ENCODE measurements around the gene SLC6A5. TPM values are rescaled to one million over a fixed set of nuclear protein-coding genes. Genes with fewer than 3 reads are reported as not detected.

SLC6A5 gene
- total and polyA plus RNA-seq, 9 of the 15 experiments (the other 6 are each of a cell fraction or from before 2014, with no cell fraction given): 0.08 TPM; not detected in 8

- FAIRE-seq: no peak
- Histone ChIP-seq H3K9me1 (ENCODE audit: control insufficient read depth, insufficient read depth, low read length) (no peaks in the 10 kb centered on the region), H3K4me2 (ENCODE audit: insufficient read depth, low read length) (no peak overlapping the region), H3K27ac (ENCODE audit: extremely low read depth, low read depth, low read length) (no peak overlapping the region), H2AFZ (ENCODE audit: low read depth, low read length) (no peak overlapping the region), H3K79me2 (ENCODE audit: control insufficient read depth, insufficient read depth, low read length) (no peaks in the 10 kb centered on the region), H3K9ac (ENCODE audit: insufficient read depth in 1 of 2, low read depth in 2 of 2, low read length in 2 of 2) (no peak overlapping the region), H3K4me1 (replicated peaks in 1 of 2; ENCODE audit: control insufficient read depth in 2 of 2, insufficient read depth in 2 of 2, low read length in 2 of 2) (no peaks in the 10 kb centered on the region), H3K36me3 (ENCODE audit: control insufficient read depth, insufficient read depth, low read length) (no peaks in the 10 kb centered on the region), H3K4me3 (no peak overlapping the region), H3K27me3 (ENCODE audit: control insufficient read depth in 2 of 2, insufficient read depth in 2 of 2, low read length in 2 of 2) (no peaks in the 10 kb centered on the region), H3K9me3 (replicated peaks; ENCODE audit: control insufficient read depth, insufficient read depth, low read depth, low read length) (no peaks in the 10 kb centered on the region), H4K20me1 (replicated peaks; ENCODE audit: control insufficient read depth, insufficient read depth, low read length) (no peaks in the 10 kb centered on the region)
- POLR2A ChIA-PET: no interaction called here
- intact Hi-C loops (cut with micrococcal nuclease) (loop anchor here (2.0 kb wide), 1 partner anchor 506 kb away; no protein-coding TSS in a partner anchor), in situ Hi-C loops (cut with MboI) (loop anchor here (25.0 kb wide), 1 partner anchor 1678 kb away; no protein-coding TSS in a partner anchor)
- DNase-seq (ENCODE audit: extremely low read depth in 1 of 4, low spot score in 3 of 4): no peak
- ATAC-seq: no peak
- 0% methylated on average over 7 of the region's 7 CpGs for WGBS (ENCODE audit: insufficient coverage, low coverage, missing lambda C conversion rate)
- CTCF ChIA-PET (ENCODE audit: low intra/inter-chr PET ratio): interaction anchor here (0.7 to 1.1 kb wide), 2 partner anchors 505 to 728 kb away, joined by 3 to 4 read pairs; no protein-coding TSS in a partner anchor
- BruUV-seq (replicated peaks): no TSS peak
- TF ChIP-seq SAP30 (IDR thresholded peaks at IDR 0.05; ENCODE audit: borderline replicate concordance, insufficient read depth, low read depth, low read length, poor library complexity, severe bottlenecking): no peak
- TF ChIP-seq MCM3 (IDR thresholded peaks at IDR 0.05): no peak
- TF ChIP-seq PHTF2 (CRISPR knock-in tag; IDR thresholded peaks at IDR 0.05): no peak
- TF ChIP-seq ZNF134 (CRISPR knock-in tag; conservative IDR thresholded peaks at IDR 0.05): no peak
- TF ChIP-seq NR0B1 (IDR thresholded peaks at IDR 0.05; ENCODE audit: partially characterized antibody): no peak
- no peak for TF ChIP-seq ZNF551 (CRISPR knock-in tag; IDR thresholded peaks at IDR 0.05)
- no peak for TF ChIP-seq E2F6 (IDR thresholded peaks at IDR 0.05; ENCODE audit: borderline replicate concordance in 1 of 2, extremely low read depth in 1 of 2, insufficient read depth in 1 of 2, insufficient read length in 1 of 2, low read depth in 1 of 2, low read length in 1 of 2, poor library complexity in 1 of 2, severe bottlenecking in 1 of 2)
- no peak for TF ChIP-seq HES1 (IDR thresholded peaks at IDR 0.05; ENCODE audit: low read depth)
- no peak for TF ChIP-seq MNT (conservative IDR thresholded peaks at IDR 0.05)
- no peak for TF ChIP-seq NFIC (IDR thresholded peaks at IDR 0.05)
- TF ChIP-seq ZNF324 (CRISPR knock-in tag; IDR thresholded peaks at IDR 0.05): no peak
- no peak for TF ChIP-seq MCM7 (IDR thresholded peaks at IDR 0.05)
- no peak for TF ChIP-seq ZNF436 (CRISPR knock-in tag; IDR thresholded peaks at IDR 0.05)
- TF ChIP-seq MAZ (CRISPR knock-in tag; conservative IDR thresholded peaks at IDR 0.05 in 1 of 2, IDR thresholded peaks at IDR 0.05 in 1 of 2): no peak
- no peak for TF ChIP-seq MTF1 (CRISPR knock-in tag; IDR thresholded peaks at IDR 0.05; ENCODE audit: borderline replicate concordance)
- TF ChIP-seq POLR2B (IDR thresholded peaks at IDR 0.05; ENCODE audit: low read depth, partially characterized antibody): no peak
Measured at GRCh38 chr11:20634781-20635180, 35.4 kb downstream of the SLC6A5 start.

All from K562 (cell line).